ENCODE data around the gene PRTFDC1.
A peak's percentile ranks its signal among the peaks of the same experiment; 100 is the strongest.

PRTFDC1 gene

GRCh38 chr10:24824124-24824523 lies 128.3 kb downstream of the PRTFDC1 start:
- no peak for DNase-seq
- Histone ChIP-seq H3K9me3 (ENCODE audit: control insufficient read depth, low read length) (no peaks in the 10 kb centered on the region), H3K23ac (ENCODE audit: low read length in 2 of 2) (no peak overlapping the region)

GRCh38 chr10:24822590-24822989 lies 129.8 kb downstream of the PRTFDC1 start:
- no peak overlapping the region for H2BK5ac ChIP-seq (ENCODE audit: low read depth, low read length, poor library complexity, severe bottlenecking)
- no peaks in the 10 kb centered on the region for H3K79me1 ChIP-seq (replicated peaks; ENCODE audit: low read length, poor library complexity, severe bottlenecking)
- no peaks in the 10 kb centered on the region for H3K36me3 ChIP-seq (ENCODE audit: control insufficient read depth in 1 of 2, insufficient read depth in 2 of 2, low read depth in 1 of 2, low read length in 2 of 2)
- no peak overlapping the region for H3K18ac ChIP-seq (ENCODE audit: low read depth in 1 of 2, low read length in 2 of 2)
- H3K14ac ChIP-seq (ENCODE audit: low read length in 2 of 2) = no peak overlapping the region
- H3K27ac ChIP-seq (ENCODE audit: low read length, poor library complexity, severe bottlenecking) = no peak overlapping the region
- H3K4me1 ChIP-seq (ENCODE audit: control insufficient read depth, insufficient read depth, low read depth, low read length) = no peaks in the 10 kb centered on the region
- H2BK15ac ChIP-seq (ENCODE audit: low read depth, poor library complexity, severe bottlenecking) = no peak overlapping the region
- peak overlapping the region; percentile 36 for H3K9ac ChIP-seq (ENCODE audit: low read length)
- H3K4ac ChIP-seq (ENCODE audit: low read depth in 1 of 2, low read length in 2 of 2) = no peak overlapping the region
- H2AK5ac ChIP-seq (ENCODE audit: low read length, severe bottlenecking) = no peak overlapping the region
- DNase-seq = no peak
- no peak overlapping the region for H2AFZ ChIP-seq (ENCODE audit: low read depth, low read length)
- H2BK120ac ChIP-seq (ENCODE audit: low read depth, low read length) = no peak overlapping the region
- H3K27me3 ChIP-seq (ENCODE audit: control insufficient read depth in 1 of 2, insufficient read depth in 1 of 2, low read length in 2 of 2) = no peaks in the 10 kb centered on the region
- no peak overlapping the region for H4K8ac ChIP-seq (ENCODE audit: low read length)
- no peak overlapping the region for H3K4me2 ChIP-seq (ENCODE audit: low read length, poor library complexity, severe bottlenecking)
- no peak overlapping the region for H4K91ac ChIP-seq (ENCODE audit: low read length)
- no peak overlapping the region for H2BK12ac ChIP-seq (ENCODE audit: low read length in 2 of 2)
- no peak overlapping the region for H3K23ac ChIP-seq (ENCODE audit: low read length in 2 of 2)
- no peaks in the 10 kb centered on the region for H3K9me3 ChIP-seq (ENCODE audit: control insufficient read depth, low read length)
- no peak overlapping the region for H3K4me3 ChIP-seq (ENCODE audit: insufficient read depth in 1 of 2, low read depth in 1 of 2, low read length in 2 of 2)
- WGBS = 95% methylated on average over 2 of the region's 2 CpGs

More at GRCh38 chr10:24824124-24824523, 128.3 kb downstream of the PRTFDC1 start:
- no peak overlapping the region for H2BK12ac ChIP-seq (ENCODE audit: low read length in 2 of 2)
- H4K8ac ChIP-seq (ENCODE audit: low read length) = no peak overlapping the region
- H2AK5ac ChIP-seq (ENCODE audit: low read length, severe bottlenecking) = no peak overlapping the region
- H3K9ac ChIP-seq (ENCODE audit: low read length) = no peak overlapping the region
- no peak overlapping the region for H3K4ac ChIP-seq (ENCODE audit: low read depth in 1 of 2, low read length in 2 of 2)
- no peak overlapping the region for H3K14ac ChIP-seq (ENCODE audit: low read length in 2 of 2)
- no peak overlapping the region for H4K91ac ChIP-seq (ENCODE audit: low read length)
- no peaks in the 10 kb centered on the region for H3K27me3 ChIP-seq (ENCODE audit: control insufficient read depth in 1 of 2, insufficient read depth in 1 of 2, low read length in 2 of 2)
- no peak overlapping the region for H2BK5ac ChIP-seq (ENCODE audit: low read depth, low read length, poor library complexity, severe bottlenecking)
- no peak overlapping the region for H3K4me2 ChIP-seq (ENCODE audit: low read length, poor library complexity, severe bottlenecking)
- H3K4me3 ChIP-seq (ENCODE audit: insufficient read depth in 1 of 2, low read depth in 1 of 2, low read length in 2 of 2) = no peak overlapping the region
- no peaks in the 10 kb centered on the region for H3K79me1 ChIP-seq (replicated peaks; ENCODE audit: low read length, poor library complexity, severe bottlenecking)
- H2BK120ac ChIP-seq (ENCODE audit: low read depth, low read length) = no peak overlapping the region
- H2AFZ ChIP-seq (ENCODE audit: low read depth, low read length) = no peak overlapping the region
- no peaks in the 10 kb centered on the region for H3K4me1 ChIP-seq (ENCODE audit: control insufficient read depth, insufficient read depth, low read depth, low read length)
- no peak overlapping the region for H3K18ac ChIP-seq (ENCODE audit: low read depth in 1 of 2, low read length in 2 of 2)
- no peaks in the 10 kb centered on the region for H3K36me3 ChIP-seq (ENCODE audit: control insufficient read depth in 1 of 2, insufficient read depth in 2 of 2, low read depth in 1 of 2, low read length in 2 of 2)
- no peak overlapping the region for H2BK15ac ChIP-seq (ENCODE audit: low read depth, poor library complexity, severe bottlenecking)
- no peak overlapping the region for H3K27ac ChIP-seq (ENCODE audit: low read length, poor library complexity, severe bottlenecking)

GRCh38 chr10:24821986-24822385 lies 130.4 kb downstream of the PRTFDC1 start:
- no peak overlapping the region for H3K4me2 ChIP-seq (ENCODE audit: low read length, poor library complexity, severe bottlenecking)
- no CpG with 5 or more reads among the region's 3 CpGs for WGBS
- H3K27ac ChIP-seq (ENCODE audit: low read length, poor library complexity, severe bottlenecking) = no peak overlapping the region
- H2AK5ac ChIP-seq (ENCODE audit: low read length, severe bottlenecking) = no peak overlapping the region
- no peaks in the 10 kb centered on the region for H3K36me3 ChIP-seq (ENCODE audit: control insufficient read depth in 1 of 2, insufficient read depth in 2 of 2, low read depth in 1 of 2, low read length in 2 of 2)
- H3K18ac ChIP-seq (ENCODE audit: low read depth in 1 of 2, low read length in 2 of 2) = no peak overlapping the region
- no peak overlapping the region for H4K8ac ChIP-seq (ENCODE audit: low read length)
- no peaks in the 10 kb centered on the region for H3K79me1 ChIP-seq (replicated peaks; ENCODE audit: low read length, poor library complexity, severe bottlenecking)
- H3K4me3 ChIP-seq (ENCODE audit: insufficient read depth in 1 of 2, low read depth in 1 of 2, low read length in 2 of 2) = no peak overlapping the region
- peak; percentile 54 for DNase-seq
- H4K91ac ChIP-seq (ENCODE audit: low read length) = no peak overlapping the region
- peak overlapping the region in 1 of 2 experiments; percentile 26 for H3K14ac ChIP-seq (ENCODE audit: low read length in 2 of 2)
- no peak overlapping the region for H2BK5ac ChIP-seq (ENCODE audit: low read depth, low read length, poor library complexity, severe bottlenecking)
- H2BK120ac ChIP-seq (ENCODE audit: low read depth, low read length) = no peak overlapping the region
- no peak overlapping the region for H3K23ac ChIP-seq (ENCODE audit: low read length in 2 of 2)
- H2BK15ac ChIP-seq (ENCODE audit: low read depth, poor library complexity, severe bottlenecking) = no peak overlapping the region
- H3K4me1 ChIP-seq (ENCODE audit: control insufficient read depth, insufficient read depth, low read depth, low read length) = no peaks in the 10 kb centered on the region
- no peaks in the 10 kb centered on the region for H3K9me3 ChIP-seq (ENCODE audit: control insufficient read depth, low read length)
- H2BK12ac ChIP-seq (ENCODE audit: low read length in 2 of 2) = no peak overlapping the region
- no peak overlapping the region for H2AFZ ChIP-seq (ENCODE audit: low read depth, low read length)
- no peak overlapping the region for H3K4ac ChIP-seq (ENCODE audit: low read depth in 1 of 2, low read length in 2 of 2)
- H3K27me3 ChIP-seq (ENCODE audit: control insufficient read depth in 1 of 2, insufficient read depth in 1 of 2, low read length in 2 of 2) = no peaks in the 10 kb centered on the region
- peak overlapping the region; percentile 36 for H3K9ac ChIP-seq (ENCODE audit: low read length)

DNA sequence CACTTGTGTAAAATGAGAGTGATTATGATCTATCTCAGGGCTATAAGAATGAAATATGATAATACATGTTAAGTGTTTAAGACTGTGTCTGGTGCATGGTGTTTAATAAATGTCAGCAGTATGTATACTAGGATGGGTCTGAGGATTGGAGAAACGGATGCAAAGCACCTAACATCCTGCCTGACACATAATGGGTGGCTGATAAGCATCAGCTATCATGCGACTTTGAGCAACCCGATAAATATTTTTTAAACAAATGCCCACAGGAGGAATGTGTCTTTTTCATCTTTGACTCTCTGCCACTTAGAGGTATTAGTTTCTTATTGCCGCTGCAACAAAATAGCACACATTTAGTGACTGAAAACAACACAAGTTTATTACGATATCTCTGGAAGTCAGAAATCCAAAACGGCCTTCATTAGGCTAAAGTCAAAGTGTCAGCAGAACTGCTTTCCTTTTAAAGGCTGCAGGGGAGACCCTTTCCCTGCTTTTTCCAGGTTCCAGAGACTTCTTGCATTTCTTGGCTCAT lies 135.5 kb downstream of the PRTFDC1 start:
- H2BK12ac ChIP-seq (ENCODE audit: low read length in 2 of 2) = no peak overlapping the region
- H3K4me2 ChIP-seq (ENCODE audit: low read length, poor library complexity, severe bottlenecking) = no peak overlapping the region
- no peak overlapping the region for H2AFZ ChIP-seq (ENCODE audit: low read depth, low read length)
- H3K27me3 ChIP-seq (ENCODE audit: control insufficient read depth in 1 of 2, insufficient read depth in 1 of 2, low read length in 2 of 2) = no peaks in the 10 kb centered on the region
- no peak overlapping the region for H3K23ac ChIP-seq (ENCODE audit: low read length in 2 of 2)
- 87% methylated on average over 6 of the region's 6 CpGs for WGBS
- H3K9me3 ChIP-seq (ENCODE audit: control insufficient read depth, low read length) = no peaks in the 10 kb centered on the region
- H3K79me1 ChIP-seq (replicated peaks; ENCODE audit: low read length, poor library complexity, severe bottlenecking) = no peaks in the 10 kb centered on the region
- no peak overlapping the region for H2BK120ac ChIP-seq (ENCODE audit: low read depth, low read length)
- no peak overlapping the region for H2AK5ac ChIP-seq (ENCODE audit: low read length, severe bottlenecking)
- H3K4ac ChIP-seq (ENCODE audit: low read depth in 1 of 2, low read length in 2 of 2) = no peak overlapping the region
- H3K4me1 ChIP-seq (ENCODE audit: control insufficient read depth, insufficient read depth, low read depth, low read length) = no peaks in the 10 kb centered on the region
- no peak for DNase-seq
- H3K4me3 ChIP-seq (ENCODE audit: insufficient read depth in 1 of 2, low read depth in 1 of 2, low read length in 2 of 2) = no peak overlapping the region
- no peak overlapping the region for H4K91ac ChIP-seq (ENCODE audit: low read length)
- no peak overlapping the region for H4K8ac ChIP-seq (ENCODE audit: low read length)
- H2BK5ac ChIP-seq (ENCODE audit: low read depth, low read length, poor library complexity, severe bottlenecking) = no peak overlapping the region
- H3K14ac ChIP-seq (ENCODE audit: low read length in 2 of 2) = no peak overlapping the region
- H3K27ac ChIP-seq (ENCODE audit: low read length, poor library complexity, severe bottlenecking) = no peak overlapping the region
- no peak overlapping the region for H3K18ac ChIP-seq (ENCODE audit: low read depth in 1 of 2, low read length in 2 of 2)
- H3K9ac ChIP-seq (ENCODE audit: low read length) = no peak overlapping the region
- H3K36me3 ChIP-seq (ENCODE audit: control insufficient read depth in 1 of 2, insufficient read depth in 2 of 2, low read depth in 1 of 2, low read length in 2 of 2) = no peaks in the 10 kb centered on the region
- H2BK15ac ChIP-seq (ENCODE audit: low read depth, poor library complexity, severe bottlenecking) = no peak overlapping the region

Measured in mesenchymal stem cell (in vitro differentiated cells and primary cell).